ENCODE results near the gene ERFL.
A peak's percentile ranks its signal among the peaks of the same experiment; 100 is the strongest.
"Not testable (repeated sequence)": the region's sequence is repeated elsewhere in the genome, so short reads cannot be mapped to it uniquely, and the experiment has no call there.

Gene ERFL

GRCh38 chr19:41877916-41878905 lies 50.0 kb downstream of the ERFL start:
- DNase-seq (ENCODE audit: low spot score), result no peak

DNA sequence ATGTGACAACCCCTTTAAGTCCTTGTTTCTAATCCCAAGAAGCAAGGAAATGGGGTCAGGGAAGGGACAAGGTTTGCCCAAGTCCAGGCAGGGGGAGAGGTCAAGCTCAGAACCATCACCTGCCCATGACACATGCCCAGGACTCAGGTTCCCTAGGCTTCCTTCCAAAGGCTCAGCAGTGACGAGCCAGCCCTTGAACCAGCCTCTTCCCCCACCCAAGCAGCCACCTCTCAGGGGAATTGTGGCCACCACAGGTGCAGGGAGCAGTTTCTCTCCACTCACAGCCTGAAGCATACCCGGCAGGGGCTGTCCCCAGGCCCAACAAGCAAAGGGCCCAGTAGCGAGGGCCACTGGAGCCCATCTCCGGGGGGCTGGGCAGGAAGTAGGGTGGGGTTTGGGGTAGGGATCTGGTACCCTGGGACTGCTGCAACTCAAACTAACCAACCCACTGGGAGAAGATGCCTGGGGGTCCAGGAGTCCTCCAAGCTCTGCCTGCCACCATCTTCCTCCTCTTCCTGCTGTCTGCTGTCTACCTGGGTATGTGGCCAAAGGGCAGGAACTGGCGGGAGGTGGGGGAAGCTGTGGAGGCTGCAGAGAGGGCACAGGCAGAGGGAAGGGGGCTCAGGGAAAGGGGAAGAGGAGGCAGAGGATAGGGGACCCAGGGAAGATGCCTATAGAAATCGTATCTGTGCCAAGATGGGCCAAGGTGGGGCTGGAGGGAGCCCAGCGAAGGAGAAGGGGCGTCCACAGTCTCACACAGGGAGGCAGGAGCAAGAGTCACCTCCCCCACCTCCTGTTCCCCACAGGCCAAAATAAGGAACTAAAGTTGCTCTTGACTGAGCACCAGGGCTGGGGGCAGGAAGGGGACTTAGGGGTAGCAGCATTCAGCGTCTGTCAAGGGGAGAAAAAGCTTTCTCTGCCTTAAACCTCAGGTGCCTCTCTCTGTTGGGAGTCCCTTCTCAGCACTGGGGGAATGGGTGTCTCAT lies 51.1 kb downstream of the ERFL start, which contains the start of gene CD79A:
Gene CD79A (plus strand): TSS at position 433 of the 986 bp plus-strand sequence. CDS start 26 bp downstream, at position 459.
- DNase-seq (ENCODE audit: low spot score), result no peak

GRCh38 chr19:41875973-41876372 lies 52.3 kb downstream of the ERFL start:
- not testable (repeated sequence) for DNase-seq (ENCODE audit: low spot score)

GRCh38 chr19:41872775-41873647 lies 55.2 kb downstream of the ERFL start:
- DNase-seq (ENCODE audit: low spot score), result peak; percentile 71

DNA sequence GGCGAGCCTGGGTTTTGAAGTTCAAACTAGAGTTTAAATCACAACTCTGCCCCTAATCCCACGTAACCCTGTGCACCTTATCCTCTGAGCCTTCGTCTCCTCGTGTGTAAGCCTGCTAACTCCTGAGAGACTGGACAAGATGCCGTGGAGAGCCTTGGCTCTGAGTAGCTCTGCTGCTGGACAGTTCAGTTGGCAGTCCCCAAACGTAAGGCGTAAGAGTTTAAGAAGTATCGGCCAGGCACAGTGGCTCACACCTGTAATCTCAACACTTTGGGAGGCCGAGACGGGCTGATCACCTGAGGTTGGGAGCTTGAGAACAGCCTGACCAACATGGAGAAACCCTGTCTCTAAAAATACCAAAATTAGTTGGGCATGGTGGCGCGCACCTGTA lies 55.9 kb downstream of the ERFL start:
- DNase-seq (ENCODE audit: low spot score), result no peak

DNA sequence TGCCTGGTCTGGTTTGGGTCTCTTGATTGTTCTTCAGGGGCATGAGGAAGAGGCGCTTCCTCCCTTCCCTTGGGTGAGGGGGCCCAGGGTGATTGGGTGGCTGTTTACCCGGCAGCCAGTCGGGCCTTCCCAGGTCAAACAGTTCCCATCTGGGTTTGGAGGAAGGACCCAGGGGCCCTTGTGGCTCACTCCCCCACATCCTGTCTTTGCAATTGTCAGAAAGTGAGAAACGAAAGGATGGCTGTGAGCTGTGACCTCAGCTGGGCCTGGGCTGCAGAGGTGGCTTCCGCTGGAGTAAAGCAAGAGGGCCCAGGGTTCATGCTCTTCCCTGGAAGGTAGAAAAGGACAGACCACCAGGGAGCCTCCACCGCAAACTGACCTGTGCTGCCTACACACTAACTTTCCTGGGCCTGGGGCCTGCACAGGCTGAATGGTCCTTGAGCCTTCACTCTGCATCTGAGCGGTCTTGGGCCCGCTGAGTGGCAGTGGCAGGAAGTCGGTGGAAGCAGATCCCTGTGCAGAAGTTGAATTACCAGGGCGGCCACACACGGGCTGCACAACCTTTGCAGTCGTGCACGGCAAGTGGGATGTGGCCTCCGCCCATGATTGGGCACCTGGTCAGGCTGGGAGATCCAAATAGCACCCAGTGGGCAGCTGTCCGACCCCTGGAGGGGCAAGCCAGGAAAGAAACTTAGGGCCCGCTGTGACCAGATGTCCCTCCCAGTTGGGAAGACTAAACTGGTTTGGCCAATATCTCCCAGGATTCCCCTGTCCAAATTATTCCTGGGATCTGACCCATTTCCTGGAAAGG lies 56.5 kb downstream of the ERFL start:
- DNase-seq (ENCODE audit: low spot score), result peak; percentile 63

DNA sequence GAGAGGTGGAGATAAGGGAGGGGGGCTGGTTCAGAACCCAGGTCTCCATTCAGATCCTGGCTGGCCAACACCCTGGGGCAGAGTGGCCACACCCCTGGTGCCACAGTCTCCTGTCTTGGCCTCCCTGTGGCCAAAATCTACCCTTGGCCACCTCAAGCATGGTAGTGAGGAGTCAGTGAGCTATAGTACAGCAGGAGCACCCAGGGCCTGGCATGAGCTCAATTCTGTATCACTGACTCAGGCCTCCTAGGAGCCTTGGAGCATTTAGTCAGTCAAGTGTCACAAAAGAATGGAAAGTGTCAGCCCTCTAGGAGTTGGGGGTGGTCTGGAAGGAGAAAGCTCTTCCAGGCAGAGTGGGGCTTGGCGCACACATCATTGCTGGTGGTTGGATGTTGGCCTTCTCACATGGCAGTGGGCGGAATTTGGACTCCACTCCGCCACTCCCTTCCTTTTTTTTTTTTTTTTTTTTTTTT lies 57.8 kb downstream of the ERFL start:
- DNase-seq (ENCODE audit: low spot score), result no peak

GRCh38 chr19:41869374-41869955 lies 58.8 kb downstream of the ERFL start:
- DNase-seq (ENCODE audit: low spot score), result no peak

DNA sequence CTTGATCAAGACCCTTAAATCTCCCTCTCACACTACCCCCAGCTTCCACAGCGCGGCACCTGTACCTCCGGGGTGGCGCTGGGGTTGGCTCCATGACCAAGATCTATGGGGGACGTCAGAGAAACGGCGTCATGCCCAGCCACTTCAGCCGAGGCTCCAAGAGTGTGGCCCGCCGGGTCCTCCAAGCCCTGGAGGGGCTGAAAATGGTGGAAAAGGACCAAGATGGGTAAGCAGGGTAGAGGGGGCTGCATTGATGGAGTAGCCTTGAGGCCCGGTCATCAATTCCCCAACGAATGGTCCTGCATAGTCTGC lies 59.3 kb downstream of the ERFL start:
- DNase-seq (ENCODE audit: low spot score), result no peak

DNA sequence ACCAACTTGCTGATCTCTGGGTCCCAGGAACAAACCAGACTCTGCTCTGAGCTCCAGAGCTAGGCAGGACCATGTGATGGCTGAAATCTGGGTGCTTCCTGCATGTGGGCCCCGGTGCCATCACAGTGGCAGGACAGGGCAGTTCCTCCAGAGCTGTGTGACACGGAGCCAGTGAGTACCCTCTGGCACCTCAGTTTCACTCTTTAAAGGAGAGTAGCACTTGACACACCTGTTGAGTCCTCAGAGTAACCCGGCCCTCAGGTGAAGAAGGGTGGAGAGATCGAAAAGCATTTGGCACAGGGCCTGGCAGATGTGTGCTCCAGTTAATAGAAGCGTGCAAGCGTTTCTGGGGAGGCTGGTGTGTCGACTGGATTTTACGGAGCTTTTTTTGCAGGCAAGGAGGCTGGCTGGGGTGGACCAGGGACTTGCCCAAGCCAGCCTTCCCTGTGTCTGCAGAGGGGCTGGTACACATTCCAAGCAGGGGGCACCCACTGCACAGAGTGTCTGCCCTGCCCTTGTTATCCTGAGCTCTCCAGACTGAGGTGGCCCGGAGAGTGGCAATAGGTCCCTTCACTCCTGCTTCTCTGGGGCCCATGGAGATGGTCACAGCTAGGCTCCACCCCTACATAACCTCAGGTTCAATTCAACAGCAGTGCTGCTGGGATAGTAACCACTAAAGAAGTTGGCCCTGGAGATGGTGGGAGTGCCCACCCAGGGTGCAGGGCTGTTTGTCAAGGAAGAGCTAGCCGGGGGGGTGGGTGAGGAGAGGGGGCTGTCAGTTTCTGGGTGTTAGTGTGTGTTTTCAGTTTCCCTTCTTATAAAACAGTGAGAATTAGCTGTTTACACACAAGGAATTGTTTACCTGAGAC lies 59.9 kb downstream of the ERFL start:
- no peak for DNase-seq (ENCODE audit: low spot score)

GRCh38 chr19:41866284-41866683 lies 62.0 kb downstream of the ERFL start:
- no peak for DNase-seq (ENCODE audit: low spot score)

- no peak for DNase-seq (ENCODE audit: low spot score)
These were observed 63.9 kb downstream of the ERFL start for GRCh38 chr19:41864374-41864773.

GRCh38 chr19:41863209-41863931 lies 64.9 kb downstream of the ERFL start:
- no peak for DNase-seq (ENCODE audit: low spot score)

- no peak for DNase-seq (ENCODE audit: low spot score)
These were observed 65.7 kb downstream of the ERFL start for GRCh38 chr19:41862445-41862986.

- DNase-seq (ENCODE audit: low spot score), result no peak
These were observed 66.4 kb downstream of the ERFL start for GRCh38 chr19:41861846-41862245.

DNA sequence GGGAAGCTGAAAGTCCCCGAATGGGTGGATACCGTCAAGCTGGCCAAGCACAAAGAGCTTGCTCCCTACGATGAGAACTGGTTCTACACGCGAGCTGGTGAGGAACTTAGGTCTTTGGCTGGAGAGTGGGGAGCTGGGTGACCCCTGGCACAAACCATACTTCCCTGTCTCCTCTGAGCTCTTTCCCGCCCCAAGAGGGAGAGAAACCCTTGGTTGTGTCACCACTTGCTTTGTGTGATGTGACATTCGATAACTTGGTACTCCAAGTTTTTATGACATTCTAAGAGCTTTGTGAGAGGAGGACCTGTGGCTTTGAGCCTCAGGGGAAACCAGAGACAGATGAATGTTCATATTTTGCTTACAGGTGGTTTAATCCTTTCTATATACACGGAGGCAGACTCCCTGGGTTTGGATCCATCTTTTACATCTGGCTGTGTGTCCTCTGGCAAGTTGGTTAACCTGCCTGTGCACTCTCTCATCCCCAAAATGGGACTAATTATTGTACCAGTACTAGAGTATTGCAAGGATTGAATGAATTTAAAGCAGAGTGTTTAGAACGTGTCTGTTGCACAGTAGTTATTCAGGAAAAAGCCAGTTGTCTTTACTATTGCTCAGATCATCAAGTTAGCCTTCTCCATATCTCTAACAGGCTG lies 67.0 kb downstream of the ERFL start:
- DNase-seq (ENCODE audit: low spot score), result no peak

DNA sequence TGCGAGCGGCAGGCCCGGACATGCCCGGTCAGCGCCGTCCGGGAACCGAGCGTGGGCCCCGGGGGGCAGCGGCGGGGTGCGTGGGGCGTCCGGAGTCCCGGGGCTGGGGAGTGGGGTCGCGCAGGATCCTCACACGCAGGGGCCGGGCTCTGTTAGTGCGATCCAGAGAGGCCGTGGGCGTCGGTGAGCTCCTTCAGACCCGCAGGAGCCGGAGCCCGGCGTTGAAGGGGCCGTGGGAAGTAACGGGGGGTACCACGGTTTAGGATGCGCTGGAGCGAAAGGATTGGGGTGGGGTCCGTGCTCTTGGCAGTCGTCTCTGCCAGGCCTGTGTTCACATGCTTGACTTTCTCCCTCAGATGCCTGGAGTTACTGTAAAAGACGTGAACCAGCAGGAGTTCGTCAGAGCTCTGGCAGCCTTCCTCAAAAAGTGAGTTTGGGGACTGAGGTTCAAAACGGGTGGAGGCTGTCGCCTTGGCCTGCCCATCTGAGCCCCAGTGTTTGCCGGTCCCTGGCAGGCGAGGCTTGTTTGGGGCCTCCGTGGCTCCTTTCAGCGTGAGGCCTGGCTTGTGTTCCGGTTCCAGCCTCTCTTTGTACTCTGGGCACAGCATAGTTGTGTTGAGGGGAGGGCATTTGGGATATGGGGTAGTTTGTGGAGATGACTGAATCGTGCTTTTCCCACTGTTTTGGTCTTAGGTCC lies 67.7 kb downstream of the ERFL start:
- DNase-seq (ENCODE audit: low spot score), result no peak
